ENCODE data around the gene HSH2D.

Gene HSH2D

DNA sequence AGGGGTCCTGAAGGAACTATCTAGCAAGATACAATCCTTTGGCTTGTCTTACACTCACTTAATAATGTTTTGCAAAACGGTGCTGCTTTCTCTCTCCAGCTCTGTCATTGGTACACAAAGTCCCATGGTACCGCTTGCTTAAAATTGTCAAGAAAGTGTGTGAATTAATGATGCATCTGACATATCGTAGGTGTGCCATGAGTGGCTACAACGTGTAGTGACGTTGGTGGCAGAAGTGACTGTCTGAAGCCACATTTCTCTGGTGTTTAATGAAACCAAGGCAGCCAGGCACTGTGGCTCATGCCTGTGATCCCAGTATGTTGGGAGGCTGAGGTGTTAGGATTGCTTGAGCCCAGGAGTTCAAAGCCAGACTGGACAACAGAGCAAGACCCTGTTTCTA lies 2.6 kb downstream of the HSH2D start:
- DNase-seq (ENCODE audit: extremely low read depth, low read depth), result no peak
- TF ChIP-seq, protein P1, sequence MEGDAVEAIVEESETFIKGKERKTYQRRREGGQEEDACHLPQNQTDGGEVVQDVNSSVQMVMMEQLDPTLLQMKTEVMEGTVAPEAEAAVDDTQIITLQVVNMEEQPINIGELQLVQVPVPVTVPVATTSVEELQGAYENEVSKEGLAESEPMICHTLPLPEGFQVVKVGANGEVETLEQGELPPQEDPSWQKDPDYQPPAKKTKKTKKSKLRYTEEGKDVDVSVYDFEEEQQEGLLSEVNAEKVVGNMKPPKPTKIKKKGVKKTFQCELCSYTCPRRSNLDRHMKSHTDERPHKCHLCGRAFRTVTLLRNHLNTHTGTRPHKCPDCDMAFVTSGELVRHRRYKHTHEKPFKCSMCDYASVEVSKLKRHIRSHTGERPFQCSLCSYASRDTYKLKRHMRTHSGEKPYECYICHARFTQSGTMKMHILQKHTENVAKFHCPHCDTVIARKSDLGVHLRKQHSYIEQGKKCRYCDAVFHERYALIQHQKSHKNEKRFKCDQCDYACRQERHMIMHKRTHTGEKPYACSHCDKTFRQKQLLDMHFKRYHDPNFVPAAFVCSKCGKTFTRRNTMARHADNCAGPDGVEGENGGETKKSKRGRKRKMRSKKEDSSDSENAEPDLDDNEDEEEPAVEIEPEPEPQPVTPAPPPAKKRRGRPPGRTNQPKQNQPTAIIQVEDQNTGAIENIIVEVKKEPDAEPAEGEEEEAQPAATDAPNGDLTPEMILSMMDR (IDR thresholded peaks at IDR 0.05; ENCODE audit: low read depth, low read length), result no peak

DNA sequence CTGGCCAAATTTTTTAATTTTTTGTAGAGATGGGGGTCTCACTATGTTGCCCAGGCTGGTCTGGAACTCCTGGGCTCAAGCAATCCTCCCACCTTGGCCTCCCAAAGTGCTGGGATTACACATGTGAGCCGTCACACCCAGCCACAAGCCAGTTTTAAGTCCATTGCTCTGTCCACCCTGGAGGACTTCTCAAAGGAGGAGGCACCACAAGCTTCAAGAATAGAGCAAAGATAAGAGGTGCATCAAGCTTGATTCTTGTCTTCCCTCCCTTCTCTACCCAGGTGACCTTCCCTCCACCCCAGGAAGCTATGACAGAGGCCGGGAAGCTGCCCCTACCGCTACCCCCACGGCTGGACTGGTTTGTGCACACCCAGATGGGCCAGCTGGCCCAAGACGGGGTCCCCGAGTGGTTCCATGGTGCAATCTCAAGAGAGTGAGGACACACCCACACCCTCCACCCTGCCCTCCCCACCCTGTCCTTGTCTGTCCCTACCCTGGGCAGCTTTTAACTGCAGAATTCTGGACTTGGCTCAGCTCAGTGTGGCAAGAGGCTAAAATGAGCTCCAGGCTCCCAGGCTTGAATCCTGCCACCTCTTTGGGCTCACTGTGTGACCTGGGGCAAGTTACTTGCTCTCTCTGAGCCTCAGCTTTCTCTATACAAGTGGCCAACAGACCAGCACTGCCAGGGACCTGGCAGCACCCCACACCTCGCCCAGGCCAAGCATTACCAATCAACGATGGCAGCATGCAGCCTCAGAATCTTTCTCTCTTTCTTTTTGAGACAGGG lies 5.2 kb downstream of the HSH2D start:
- TF ChIP-seq, protein P1 (IDR thresholded peaks at IDR 0.05; ENCODE audit: low read depth, low read length), result no peak
- no peak for DNase-seq (ENCODE audit: extremely low read depth, low read depth)

DNA sequence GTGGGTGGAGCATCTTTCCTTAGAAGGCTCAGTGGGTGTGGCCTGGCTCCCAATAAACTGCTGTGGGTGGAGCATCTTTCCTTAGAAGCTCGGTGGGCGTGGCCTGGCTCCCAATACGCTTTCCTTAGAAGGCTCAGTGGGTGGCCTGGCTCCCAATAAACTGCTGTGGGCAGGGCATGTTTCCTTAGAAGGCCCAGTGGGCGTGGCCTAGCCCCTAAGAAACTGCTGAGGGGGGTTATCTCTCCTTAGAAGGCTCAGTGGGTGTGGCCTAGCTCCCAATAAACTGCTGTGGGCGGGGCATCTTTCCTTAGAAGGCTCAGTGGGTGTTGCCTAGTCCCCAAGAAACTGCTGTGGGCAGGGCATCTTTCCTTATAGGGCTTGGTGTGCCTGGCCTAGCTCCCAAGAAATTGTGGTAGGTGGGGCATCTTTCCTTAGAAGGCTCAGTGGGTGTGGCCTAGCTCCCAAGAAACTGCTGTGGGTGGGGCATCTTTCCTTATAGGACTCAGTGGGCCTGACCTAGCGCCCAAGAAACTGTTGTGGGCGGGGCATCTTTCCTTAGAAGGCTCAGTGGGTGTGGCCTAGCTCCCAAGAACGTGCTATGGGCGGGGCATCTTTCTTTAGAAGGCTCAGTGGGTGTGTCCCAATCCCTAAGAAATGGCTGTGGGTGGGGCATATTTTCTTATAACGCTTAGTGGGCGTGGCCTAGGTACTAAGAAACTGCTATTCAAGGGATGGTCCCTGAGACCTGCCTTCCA lies 10.3 kb downstream of the HSH2D start:
- TF ChIP-seq, protein P1 (IDR thresholded peaks at IDR 0.05; ENCODE audit: low read depth, low read length), result no peak

DNA sequence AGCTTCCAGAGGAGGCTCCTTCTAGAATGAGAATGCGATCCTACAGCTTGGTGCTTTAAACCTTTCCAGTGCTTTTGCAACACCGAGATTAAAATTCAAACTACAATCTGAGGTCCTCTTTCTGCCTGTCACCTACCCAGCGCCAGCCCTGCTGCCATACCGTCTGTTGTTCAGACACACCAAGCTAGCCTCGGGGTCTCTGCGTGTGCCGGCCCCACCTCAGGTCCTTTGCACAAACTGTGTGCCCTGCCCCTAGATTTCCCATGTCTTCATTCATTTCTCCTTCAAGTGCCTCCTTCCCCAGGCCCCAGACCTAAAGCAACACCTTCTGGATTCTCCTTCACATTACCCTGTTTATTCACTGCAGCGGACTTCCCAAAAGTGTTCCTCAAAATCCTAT lies 11.1 kb downstream of the HSH2D start:
- DNase-seq (ENCODE audit: extremely low read depth, low read depth), result no peak
- TF ChIP-seq, protein P1 (IDR thresholded peaks at IDR 0.05; ENCODE audit: low read depth, low read length), result no peak

More for the DNA sequence above, 10.3 kb downstream of the HSH2D start:
- DNase-seq (ENCODE audit: extremely low read depth, low read depth), result no peak

DNA sequence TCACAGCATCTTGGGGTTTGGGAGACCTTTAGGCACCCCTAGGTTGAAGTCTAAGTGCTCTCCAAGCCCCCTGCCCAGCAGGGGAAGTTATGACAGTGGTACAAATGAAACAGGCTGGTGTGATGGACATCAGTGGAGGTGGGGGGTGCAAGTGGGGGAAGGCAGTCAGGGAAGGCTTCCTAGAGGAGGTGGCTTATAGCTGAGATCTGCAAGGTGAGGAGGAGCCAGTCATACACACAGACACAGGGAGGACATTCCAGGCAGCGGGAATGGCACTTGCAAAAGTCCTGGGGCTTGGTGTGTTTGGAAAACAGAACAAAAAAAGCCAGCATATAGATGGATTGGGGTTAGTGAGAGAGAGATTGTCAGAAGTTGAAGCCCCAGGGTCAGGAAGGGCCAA lies 11.6 kb downstream of the HSH2D start:
- TF ChIP-seq, protein P1 (IDR thresholded peaks at IDR 0.05; ENCODE audit: low read depth, low read length), result no peak
- no peak for DNase-seq (ENCODE audit: extremely low read depth, low read depth)

DNA sequence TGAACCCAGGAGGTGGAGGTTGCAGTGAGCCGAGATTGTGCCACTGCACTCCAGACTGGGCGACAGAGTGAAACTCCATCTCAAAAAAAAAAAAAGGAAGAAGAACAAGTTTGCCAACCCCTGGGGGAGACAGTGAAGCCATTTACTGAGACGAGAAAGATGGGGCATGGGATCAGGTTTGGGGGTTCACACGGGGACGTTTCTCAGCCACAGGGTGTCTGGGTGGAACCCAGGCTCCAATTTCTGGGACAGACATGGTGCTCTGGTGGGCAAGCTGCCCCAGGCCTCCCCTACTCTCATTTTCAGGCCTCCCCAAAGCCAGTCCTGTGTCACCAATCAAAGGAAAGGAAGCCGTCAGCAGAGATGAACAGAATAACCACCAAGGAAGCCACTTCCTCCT lies 13.4 kb downstream of the HSH2D start:
- TF ChIP-seq, protein P1 (IDR thresholded peaks at IDR 0.05; ENCODE audit: low read depth, low read length), result no peak

DNA sequence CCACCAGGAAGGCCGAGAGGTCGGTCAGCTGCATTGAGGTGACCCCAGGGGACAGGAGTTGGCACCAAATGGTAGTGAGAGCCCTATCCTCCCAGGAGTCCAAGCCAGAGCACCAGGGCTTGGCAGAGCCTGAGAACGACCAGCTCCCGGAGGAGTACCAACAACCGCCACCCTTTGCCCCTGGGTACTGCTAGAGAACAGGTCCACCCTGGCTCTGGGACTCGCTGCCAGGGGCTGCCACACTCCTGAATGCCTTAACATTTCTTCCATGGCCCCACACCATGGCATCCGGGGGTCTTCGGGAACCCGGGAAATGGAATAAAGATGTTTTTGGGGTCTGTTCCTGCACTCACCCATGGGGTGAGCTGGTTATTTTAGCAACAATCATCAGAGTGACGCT lies 14.1 kb downstream of the HSH2D start:
- TF ChIP-seq, protein P1 (IDR thresholded peaks at IDR 0.05; ENCODE audit: low read depth, low read length), result no peak

More for the DNA sequence above, 13.4 kb downstream of the HSH2D start:
- DNase-seq (ENCODE audit: extremely low read depth, low read depth), result no peak

More for the DNA sequence above, 14.1 kb downstream of the HSH2D start:
- no peak for DNase-seq (ENCODE audit: extremely low read depth, low read depth)
